SJSA1 (cell line): ENCODE measurements around the gene TMEM151A. TPM values are rescaled to one million over a fixed set of nuclear protein-coding genes. Genes with fewer than 3 reads are reported as not detected.
A peak's percentile ranks its signal among the peaks of the same experiment; 100 is the strongest.
"Not testable (repeated sequence)": the region's sequence is repeated elsewhere in the genome, so short reads cannot be mapped to it uniquely, and the experiment has no call there.

Source experiments
- DNase-seq, 2 experiments: peaks; one replicate each; pipeline ENCODE4 v3.0.0-alpha.2; 2015 to 2020; ENCODE audit warnings: low spot score in 2 of 2, low read depth in 1 of 2
- H3K27ac ChIP-seq: fragments of 250-450 bp; sonication (Bioruptor Pico); 2 replicates; pipeline ENCODE4 v1.5.1; 2020; ENCODE audit warnings: mild to moderate bottlenecking, moderate library complexity
- H3K27me3 ChIP-seq: fragments of 250-450 bp; sonication (Bioruptor Pico); replicated peaks from 2 replicates; pipeline ENCODE4 v1.5.1; 2020; ENCODE audit warnings: mild to moderate bottlenecking, moderate library complexity
- H3K36me3 ChIP-seq: fragments of 250-450 bp; sonication (Bioruptor Pico); 2 replicates; pipeline ENCODE4 v1.5.1; 2020; ENCODE audit warnings: mild to moderate bottlenecking
- H3K4me1 ChIP-seq: fragments of 250-450 bp; sonication (Bioruptor Pico); replicated peaks from 2 replicates; pipeline ENCODE4 v1.6.1; 2021; ENCODE audit warnings: mild to moderate bottlenecking
- H3K4me3 ChIP-seq: fragments of 250-450 bp; sonication (Bioruptor Pico); 2 replicates; pipeline ENCODE4 v1.5.1; 2020; ENCODE audit warnings: mild to moderate bottlenecking
- H3K9me3 ChIP-seq: fragments of 250-450 bp; sonication (Bioruptor Pico); replicated peaks from 2 replicates; pipeline ENCODE4 v1.5.1; 2020; ENCODE audit warnings: mild to moderate bottlenecking
- total RNA-seq: library from RNA; depleted of rRNA; stranded (reverse); fragments of >200 nt; shearing (Covaris generic); gene quantifications from 2 replicates; pipeline ENCODE4 v1.2.3, GENCODE V29; 2014; rRNA removed

Gene TMEM151A
- 0.60 and 0.61 TPM in 2 replicates for total RNA-seq

- Histone ChIP-seq H3K27me3 (peaks cover 42% of the 10 kb centered on the region), H3K36me3 (peaks cover 15% of the 10 kb centered on the region), H3K4me1 (peaks cover 28% of the 10 kb centered on the region), H3K4me3 (peak within 1 kb of the TSS; percentile 25), H3K27ac (no peak within 1 kb of the TSS), H3K9me3 (0 out of 2 replicates have a peak, but pooled peaks cover 2% of the 10 kb centered on the region)
- no peak for DNase-seq
These were observed at the start of gene TMEM151A for GRCh38 chr11:66291706-66292542. TSS of gene TMEM151A (plus strand) at chr11:66291894. CDS start at chr11:66292014, 120 bp downstream.

DNA sequence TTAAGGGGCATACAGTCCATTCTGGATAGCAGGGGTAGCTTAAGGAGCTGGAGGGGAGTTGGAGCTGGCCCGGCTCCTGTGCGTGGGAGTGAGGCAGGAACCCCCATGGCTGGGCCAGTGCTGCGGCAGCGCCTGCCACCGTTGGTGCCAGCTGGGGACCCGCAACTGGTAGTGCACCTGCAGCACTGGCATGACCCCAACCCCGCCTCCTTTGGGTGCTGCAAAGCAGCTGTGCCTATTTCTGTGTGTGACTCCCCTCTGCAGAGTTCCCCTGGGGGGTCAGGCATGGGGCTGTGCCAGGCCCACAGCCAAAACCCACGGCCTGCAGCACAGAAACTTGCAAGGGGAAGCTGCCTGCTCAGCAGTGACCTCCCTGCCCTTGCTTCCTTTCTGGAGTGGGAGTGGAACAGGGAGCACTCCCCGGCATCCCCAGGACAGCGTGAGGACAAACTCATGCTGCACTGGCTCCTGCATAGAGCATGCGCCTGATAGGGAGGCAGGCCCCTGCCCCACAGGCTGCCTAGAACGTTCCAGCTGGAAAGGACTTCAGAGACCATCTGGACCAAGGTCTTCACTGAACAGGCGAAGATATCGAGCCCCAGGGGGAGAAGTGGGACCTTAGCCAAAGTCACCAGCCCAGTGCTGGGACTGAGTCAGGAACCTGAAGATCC lies 49.5 kb upstream of the TMEM151A start:
- peaks cover 81% of the 10 kb centered on the region for H3K36me3 ChIP-seq
- DNase-seq = no peak
- H3K4me1 ChIP-seq = no peaks in the 10 kb centered on the region
- peaks cover 2% of the 10 kb centered on the region; the same call in 1 of the 2 replicates for H3K9me3 ChIP-seq
- no peak overlapping the region for H3K27ac ChIP-seq
- H3K27me3 ChIP-seq = no peaks in the 10 kb centered on the region
- H3K4me3 ChIP-seq = no peak overlapping the region

DNA sequence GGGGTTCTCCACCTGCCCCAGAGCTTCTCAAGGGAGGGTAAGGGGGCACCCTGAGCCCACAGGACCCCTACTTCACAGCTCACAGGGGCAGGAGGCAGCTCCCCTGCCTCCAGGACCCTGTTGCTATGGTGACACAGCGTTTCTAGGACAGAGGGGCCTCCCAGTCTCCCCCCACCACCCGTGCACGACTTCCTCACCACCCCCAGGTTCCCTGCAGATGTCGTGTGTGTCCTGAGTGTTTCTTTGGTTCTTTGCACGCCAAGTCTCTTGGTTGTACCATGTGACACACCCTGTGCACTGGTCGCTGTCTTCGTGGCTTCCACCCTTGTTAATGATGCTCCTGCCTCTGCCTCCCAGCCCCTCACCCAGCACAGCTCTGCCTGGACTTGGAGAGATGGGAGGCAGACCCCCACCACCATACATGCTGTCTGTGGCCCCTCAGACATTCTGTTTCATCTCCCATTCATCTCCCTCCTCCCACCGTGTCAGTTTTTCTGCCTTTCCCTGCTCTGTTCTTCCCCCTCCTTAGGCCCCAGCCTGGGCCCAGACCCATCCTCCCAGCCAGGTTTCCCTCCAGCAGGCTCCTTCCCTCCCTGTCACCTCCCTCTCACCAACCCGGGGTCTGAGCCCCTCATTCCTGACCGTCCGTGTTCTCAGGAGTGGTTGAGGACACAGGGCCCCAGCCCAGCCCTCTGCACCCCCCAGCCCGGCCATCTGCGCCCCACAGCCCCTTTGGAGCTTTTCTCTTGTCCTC lies 47.7 kb upstream of the TMEM151A start:
- DNase-seq = no peak
- H3K4me1 ChIP-seq = no peaks in the 10 kb centered on the region
- peaks cover 76% of the 10 kb centered on the region for H3K36me3 ChIP-seq
- no peaks in the 10 kb centered on the region for H3K27me3 ChIP-seq
- no peak overlapping the region for H3K4me3 ChIP-seq
- no peak overlapping the region for H3K27ac ChIP-seq
- peaks cover 2% of the 10 kb centered on the region; the same call in 1 of the 2 replicates for H3K9me3 ChIP-seq

DNA sequence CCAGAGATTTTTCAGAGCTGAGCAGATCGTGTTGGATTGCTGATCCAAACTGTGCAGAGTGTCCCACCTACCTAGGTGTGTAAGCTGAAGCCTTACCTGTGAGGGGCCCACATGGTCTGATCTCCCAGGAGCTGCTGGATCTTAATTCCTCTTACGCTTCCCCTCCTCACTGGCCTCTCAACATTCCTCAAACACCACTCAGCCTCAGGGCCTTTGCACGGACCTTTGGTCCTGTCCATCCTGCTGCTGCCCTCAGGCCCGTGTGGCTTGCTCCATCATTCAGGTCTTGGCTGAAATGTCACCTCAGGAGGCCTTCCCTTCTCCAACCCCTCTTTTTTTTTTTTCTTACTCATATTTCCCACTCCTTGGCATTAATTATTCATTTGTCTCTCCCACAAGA lies 44.4 kb upstream of the TMEM151A start:
- no peaks in the 10 kb centered on the region for H3K9me3 ChIP-seq
- H3K27me3 ChIP-seq = no peaks in the 10 kb centered on the region
- DNase-seq = no peak
- H3K36me3 ChIP-seq = peaks cover 60% of the 10 kb centered on the region
- no peak overlapping the region for H3K27ac ChIP-seq
- H3K4me1 ChIP-seq = no peaks in the 10 kb centered on the region
- no peak overlapping the region for H3K4me3 ChIP-seq

DNA sequence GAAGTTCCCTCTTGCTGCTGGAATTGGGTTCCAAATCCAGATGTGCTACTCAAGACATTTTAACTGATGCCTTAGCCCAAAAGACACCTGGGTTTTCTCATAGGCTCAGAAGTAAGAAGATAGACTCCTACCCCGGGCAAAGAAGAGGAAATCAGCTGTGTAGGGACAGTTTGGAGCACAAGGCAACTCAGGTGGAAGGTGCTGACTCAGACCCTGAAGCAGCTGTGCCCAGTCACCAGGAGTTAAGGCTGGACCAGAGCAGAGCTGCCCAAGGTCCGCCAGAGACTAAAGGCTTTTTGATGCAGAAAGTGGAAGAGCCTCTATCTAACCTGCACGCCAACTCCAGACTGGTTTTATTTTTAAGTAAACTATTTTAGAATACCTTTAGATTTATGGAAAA lies 43.9 kb upstream of the TMEM151A start:
- H3K27me3 ChIP-seq = no peaks in the 10 kb centered on the region

GRCh38 chr11:66248903-66249302 lies 42.8 kb upstream of the TMEM151A start:
- no peaks in the 10 kb centered on the region for H3K27me3 ChIP-seq
- no peaks in the 10 kb centered on the region for H3K9me3 ChIP-seq
- no peaks in the 10 kb centered on the region for H3K4me1 ChIP-seq
- no peak for DNase-seq
- no peak overlapping the region for H3K4me3 ChIP-seq
- peaks cover 45% of the 10 kb centered on the region for H3K36me3 ChIP-seq
- no peak overlapping the region for H3K27ac ChIP-seq

More for the DNA sequence above, 43.9 kb upstream of the TMEM151A start:
- H3K4me1 ChIP-seq = no peaks in the 10 kb centered on the region
- H3K4me3 ChIP-seq = no peak overlapping the region
- no peak for DNase-seq
- H3K9me3 ChIP-seq = no peaks in the 10 kb centered on the region
- no peak overlapping the region for H3K27ac ChIP-seq
- peaks cover 54% of the 10 kb centered on the region for H3K36me3 ChIP-seq

- no peak for DNase-seq
- H3K4me1 ChIP-seq = peaks cover 3% of the 10 kb centered on the region
- H3K36me3 ChIP-seq = peaks cover 29% of the 10 kb centered on the region
- no peak overlapping the region for H3K27ac ChIP-seq
- no peaks in the 10 kb centered on the region for H3K9me3 ChIP-seq
- no peaks in the 10 kb centered on the region for H3K27me3 ChIP-seq
- H3K4me3 ChIP-seq = no peak overlapping the region
These were observed 39.9 kb upstream of the TMEM151A start for GRCh38 chr11:66251809-66252208.

DNA sequence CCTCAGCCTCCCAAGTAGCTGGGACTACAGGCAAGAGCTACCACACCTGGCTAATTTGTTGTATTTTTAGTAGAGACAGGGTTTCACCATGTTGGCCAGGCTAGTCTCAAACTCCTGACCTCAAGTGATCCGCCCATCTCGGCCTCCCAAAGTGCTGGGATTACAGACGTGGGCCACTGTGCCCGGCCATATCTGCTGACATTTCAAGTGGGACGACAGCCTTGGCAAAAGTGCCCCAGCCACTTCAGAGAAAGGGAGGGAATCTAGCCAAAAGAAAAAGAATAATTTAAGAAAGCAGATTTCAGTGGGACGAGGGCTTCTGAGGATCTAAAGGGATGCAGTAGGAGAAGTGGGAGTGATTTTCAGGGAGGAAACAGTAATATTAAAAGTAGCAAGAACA lies 38.6 kb upstream of the TMEM151A start:
- H3K36me3 ChIP-seq = peaks cover 31% of the 10 kb centered on the region
- not testable (repeated sequence) for H3K4me1 ChIP-seq, H3K27me3 ChIP-seq, H3K27ac ChIP-seq, H3K4me3 ChIP-seq, H3K9me3 ChIP-seq, DNase-seq

DNA sequence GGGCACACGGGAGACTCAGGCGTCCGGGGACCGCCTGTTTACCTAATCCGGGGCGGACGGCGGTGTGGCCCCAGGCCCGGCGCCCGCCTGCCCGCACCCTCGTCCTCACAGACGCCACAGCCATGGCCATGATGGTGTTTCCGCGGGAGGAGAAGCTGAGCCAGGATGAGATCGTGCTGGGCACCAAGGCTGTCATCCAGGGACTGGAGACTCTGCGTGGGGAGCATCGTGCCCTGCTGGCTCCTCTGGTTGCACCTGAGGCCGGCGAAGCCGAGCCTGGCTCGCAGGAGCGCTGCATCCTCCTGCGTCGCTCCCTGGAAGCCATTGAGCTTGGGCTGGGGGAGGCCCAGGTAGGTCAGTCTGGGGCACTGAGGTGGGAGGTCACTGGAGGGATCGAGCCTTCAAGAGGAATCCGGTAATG lies 33.2 kb upstream of the TMEM151A start:
- Histone ChIP-seq H3K4me1 (peaks cover 16% of the 10 kb centered on the region), H3K27me3 (no peaks in the 10 kb centered on the region), H3K4me3 (peak overlapping the region; percentile 95), H3K36me3 (peaks cover 58% of the 10 kb centered on the region), H3K9me3 (0 out of 2 replicates have a peak, but pooled peaks cover 5% of the 10 kb centered on the region), H3K27ac (no peak overlapping the region)
- no peak for DNase-seq

- H3K27ac ChIP-seq = no peak overlapping the region
- no peak for DNase-seq
- no peak overlapping the region for H3K4me3 ChIP-seq
- H3K27me3 ChIP-seq = no peaks in the 10 kb centered on the region
- peaks cover 16% of the 10 kb centered on the region for H3K4me1 ChIP-seq
- peaks cover 66% of the 10 kb centered on the region for H3K36me3 ChIP-seq
- H3K9me3 ChIP-seq = 0 out of 2 replicates have a peak, but pooled peaks cover 5% of the 10 kb centered on the region
These were observed 32.5 kb upstream of the TMEM151A start for GRCh38 chr11:66259225-66259624.

GRCh38 chr11:66259956-66260355 lies 31.7 kb upstream of the TMEM151A start:
- Histone ChIP-seq H3K36me3 (peaks cover 73% of the 10 kb centered on the region), H3K4me1 (peaks cover 16% of the 10 kb centered on the region), H3K9me3 (0 out of 2 replicates have a peak, but pooled peaks cover 5% of the 10 kb centered on the region), H3K4me3 (no peak overlapping the region), H3K27me3 (no peaks in the 10 kb centered on the region), H3K27ac (no peak overlapping the region)
- DNase-seq = no peak

DNA sequence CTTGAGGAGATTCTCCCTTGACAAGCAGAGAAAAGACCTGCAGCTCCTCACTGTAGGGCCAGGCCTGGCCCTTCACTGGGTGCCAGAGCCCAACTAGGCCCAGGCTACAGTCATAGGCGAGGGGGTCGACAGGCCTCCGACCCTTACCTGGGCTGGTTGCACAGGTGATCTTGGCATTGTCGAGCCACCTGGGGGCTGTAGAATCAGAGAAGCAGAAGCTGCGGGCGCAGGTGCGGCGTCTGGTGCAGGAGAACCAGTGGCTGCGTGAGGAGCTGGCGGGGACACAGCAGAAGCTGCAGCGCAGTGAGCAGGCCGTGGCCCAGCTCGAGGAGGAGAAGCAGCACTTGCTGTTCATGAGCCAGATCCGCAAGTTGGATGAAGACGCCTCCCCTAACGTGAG lies 30.1 kb upstream of the TMEM151A start:
- peak in 1 of 2 experiments; percentile 55 for DNase-seq
- H3K4me1 ChIP-seq = peaks cover 16% of the 10 kb centered on the region
- no peaks in the 10 kb centered on the region for H3K27me3 ChIP-seq
- peaks cover 88% of the 10 kb centered on the region for H3K36me3 ChIP-seq
- H3K27ac ChIP-seq = no peak overlapping the region
- H3K9me3 ChIP-seq = 0 out of 2 replicates have a peak, but pooled peaks cover 5% of the 10 kb centered on the region
- no peak overlapping the region for H3K4me3 ChIP-seq

DNA sequence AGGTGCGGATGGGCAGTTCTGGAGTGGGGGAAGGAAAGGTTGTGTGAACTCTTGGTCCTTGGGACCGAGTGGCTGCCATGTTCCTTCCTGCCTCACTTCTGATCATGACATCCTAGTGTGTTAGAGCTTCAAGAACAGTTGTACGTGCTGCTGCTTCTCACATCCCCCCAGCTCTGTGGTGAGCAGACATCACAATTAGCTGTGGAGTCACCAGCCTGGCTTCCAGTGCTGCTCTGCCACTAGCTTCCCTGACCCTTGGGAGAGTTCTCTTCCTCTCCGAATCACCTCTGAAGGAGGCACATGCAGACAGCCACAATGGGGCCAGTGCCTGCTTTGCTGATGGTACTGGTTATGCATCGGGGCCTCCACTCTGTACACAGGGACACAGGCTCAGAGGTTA lies 29.5 kb upstream of the TMEM151A start:
- no peak overlapping the region for H3K27ac ChIP-seq
- DNase-seq = no peak
- peaks cover 16% of the 10 kb centered on the region for H3K4me1 ChIP-seq
- no peak overlapping the region for H3K4me3 ChIP-seq
- no peaks in the 10 kb centered on the region for H3K27me3 ChIP-seq
- 0 out of 2 replicates have a peak, but pooled peaks cover 5% of the 10 kb centered on the region for H3K9me3 ChIP-seq
- H3K36me3 ChIP-seq = peaks cover 94% of the 10 kb centered on the region
